ENCODE data around the gene AUTS2. TPM values are rescaled to one million over a fixed set of nuclear protein-coding genes. Genes with fewer than 3 reads are reported as not detected.

Gene AUTS2
- total RNA-seq, 1 experiment from 2014 or later, result 2.5 TPM

DNA sequence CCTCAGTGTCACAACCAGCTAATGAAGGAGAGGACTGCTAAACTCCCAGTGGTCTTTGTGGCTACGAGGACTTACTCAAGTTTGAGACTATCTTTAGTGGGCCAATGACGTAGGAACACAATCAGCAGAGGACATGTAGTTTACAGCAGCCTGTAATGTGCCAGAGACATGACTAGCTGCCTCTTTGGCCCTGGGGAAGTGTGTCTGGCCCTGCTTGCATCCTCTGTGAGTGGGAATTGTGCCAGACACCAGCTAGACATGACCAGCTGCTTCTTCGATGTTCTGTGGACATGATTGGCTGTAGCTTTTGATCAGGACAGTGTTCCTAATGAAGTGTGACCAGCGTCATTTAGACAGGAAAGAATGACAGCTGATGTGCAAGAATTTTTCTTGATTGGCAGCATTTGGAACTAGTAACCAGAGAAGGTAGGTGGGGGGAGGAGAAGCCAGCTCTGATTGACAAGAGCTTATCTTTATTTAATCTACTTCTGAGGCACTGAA, 141.7 kb downstream of the AUTS2 start:
- TF ChIP-seq TCF7L2 (IDR thresholded peaks at IDR 0.05; ENCODE audit: low read depth, low read length) (no peak), SIN3A (IDR thresholded peaks at IDR 0.05; ENCODE audit: borderline replicate concordance, insufficient read depth, low read depth, low read length) (no peak), POLR2AphosphoS5 (IDR thresholded peaks at IDR 0.05; ENCODE audit: low read depth, low read length) (no peak)
- TF ChIP-seq, protein P1, sequence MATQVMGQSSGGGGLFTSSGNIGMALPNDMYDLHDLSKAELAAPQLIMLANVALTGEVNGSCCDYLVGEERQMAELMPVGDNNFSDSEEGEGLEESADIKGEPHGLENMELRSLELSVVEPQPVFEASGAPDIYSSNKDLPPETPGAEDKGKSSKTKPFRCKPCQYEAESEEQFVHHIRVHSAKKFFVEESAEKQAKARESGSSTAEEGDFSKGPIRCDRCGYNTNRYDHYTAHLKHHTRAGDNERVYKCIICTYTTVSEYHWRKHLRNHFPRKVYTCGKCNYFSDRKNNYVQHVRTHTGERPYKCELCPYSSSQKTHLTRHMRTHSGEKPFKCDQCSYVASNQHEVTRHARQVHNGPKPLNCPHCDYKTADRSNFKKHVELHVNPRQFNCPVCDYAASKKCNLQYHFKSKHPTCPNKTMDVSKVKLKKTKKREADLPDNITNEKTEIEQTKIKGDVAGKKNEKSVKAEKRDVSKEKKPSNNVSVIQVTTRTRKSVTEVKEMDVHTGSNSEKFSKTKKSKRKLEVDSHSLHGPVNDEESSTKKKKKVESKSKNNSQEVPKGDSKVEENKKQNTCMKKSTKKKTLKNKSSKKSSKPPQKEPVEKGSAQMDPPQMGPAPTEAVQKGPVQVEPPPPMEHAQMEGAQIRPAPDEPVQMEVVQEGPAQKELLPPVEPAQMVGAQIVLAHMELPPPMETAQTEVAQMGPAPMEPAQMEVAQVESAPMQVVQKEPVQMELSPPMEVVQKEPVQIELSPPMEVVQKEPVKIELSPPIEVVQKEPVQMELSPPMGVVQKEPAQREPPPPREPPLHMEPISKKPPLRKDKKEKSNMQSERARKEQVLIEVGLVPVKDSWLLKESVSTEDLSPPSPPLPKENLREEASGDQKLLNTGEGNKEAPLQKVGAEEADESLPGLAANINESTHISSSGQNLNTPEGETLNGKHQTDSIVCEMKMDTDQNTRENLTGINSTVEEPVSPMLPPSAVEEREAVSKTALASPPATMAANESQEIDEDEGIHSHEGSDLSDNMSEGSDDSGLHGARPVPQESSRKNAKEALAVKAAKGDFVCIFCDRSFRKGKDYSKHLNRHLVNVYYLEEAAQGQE (IDR thresholded peaks at IDR 0.05; ENCODE audit: insufficient read depth in 1 of 2, low read depth in 2 of 2, low read length in 1 of 2), result no peak
- TF ChIP-seq, protein P2, sequence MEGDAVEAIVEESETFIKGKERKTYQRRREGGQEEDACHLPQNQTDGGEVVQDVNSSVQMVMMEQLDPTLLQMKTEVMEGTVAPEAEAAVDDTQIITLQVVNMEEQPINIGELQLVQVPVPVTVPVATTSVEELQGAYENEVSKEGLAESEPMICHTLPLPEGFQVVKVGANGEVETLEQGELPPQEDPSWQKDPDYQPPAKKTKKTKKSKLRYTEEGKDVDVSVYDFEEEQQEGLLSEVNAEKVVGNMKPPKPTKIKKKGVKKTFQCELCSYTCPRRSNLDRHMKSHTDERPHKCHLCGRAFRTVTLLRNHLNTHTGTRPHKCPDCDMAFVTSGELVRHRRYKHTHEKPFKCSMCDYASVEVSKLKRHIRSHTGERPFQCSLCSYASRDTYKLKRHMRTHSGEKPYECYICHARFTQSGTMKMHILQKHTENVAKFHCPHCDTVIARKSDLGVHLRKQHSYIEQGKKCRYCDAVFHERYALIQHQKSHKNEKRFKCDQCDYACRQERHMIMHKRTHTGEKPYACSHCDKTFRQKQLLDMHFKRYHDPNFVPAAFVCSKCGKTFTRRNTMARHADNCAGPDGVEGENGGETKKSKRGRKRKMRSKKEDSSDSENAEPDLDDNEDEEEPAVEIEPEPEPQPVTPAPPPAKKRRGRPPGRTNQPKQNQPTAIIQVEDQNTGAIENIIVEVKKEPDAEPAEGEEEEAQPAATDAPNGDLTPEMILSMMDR (IDR thresholded peaks at IDR 0.05), result no peak
- POLR2A ChIA-PET, result no interaction called here
- Histone ChIP-seq H3K27ac (ENCODE audit: low read length) (no peak overlapping the region), H3K27me3 (ENCODE audit: control insufficient read depth, insufficient read depth, low read length) (no peaks in the 10 kb centered on the region), H3K36me3 (ENCODE audit: control insufficient read depth, insufficient read depth, low read length) (no peaks in the 10 kb centered on the region), H3K4me1 (ENCODE audit: control insufficient read depth, insufficient read depth, low read length) (no peaks in the 10 kb centered on the region), H3K9me3 (ENCODE audit: control insufficient read depth, insufficient read depth, low read depth, low read length) (no peaks in the 10 kb centered on the region), H3K4me3 (ENCODE audit: low read depth in 2 of 2, low read length in 2 of 2) (no peak overlapping the region)
- in situ Hi-C loops (cut with HindIII; ENCODE audit: low pct_unique_long_range_greater_than_20kb, low sequenced_read_pairs), result no loop called here
- BruUV-seq (replicated peaks), result no TSS peak
- ATAC-seq, result no peak
- DNase-seq (ENCODE audit: low read depth, low spot score), result no peak
- intact Hi-C loops (cut with micrococcal nuclease; ENCODE audit: unreplicated experiment), result no loop called here
- CTCF ChIA-PET, result no interaction called here

DNA sequence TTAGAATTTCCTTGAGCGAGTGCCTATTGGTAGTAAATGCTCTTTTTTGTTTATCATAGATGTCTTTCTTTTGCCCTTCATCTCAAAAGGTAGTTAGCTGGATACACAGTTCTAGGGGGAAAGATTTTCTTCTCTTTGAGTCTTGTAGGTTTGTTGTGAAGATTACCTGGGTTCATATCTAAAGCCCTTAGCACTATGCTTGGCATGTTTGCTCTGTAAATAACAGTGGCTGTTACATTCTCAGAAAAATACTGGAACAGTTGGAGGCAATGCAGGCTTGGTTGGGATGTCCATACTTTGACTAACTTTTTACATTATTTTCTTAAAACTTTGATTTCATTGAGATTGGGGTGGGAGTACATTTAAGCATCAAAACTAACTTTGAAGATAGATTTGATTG, 144.0 kb downstream of the AUTS2 start:
- DNase-seq (ENCODE audit: low read depth, low spot score), result no peak
- H3K4me1 ChIP-seq (ENCODE audit: control insufficient read depth, insufficient read depth, low read length), result no peaks in the 10 kb centered on the region
- BruUV-seq (replicated peaks), result no TSS peak
- CTCF ChIA-PET, result no interaction called here
- intact Hi-C loops (cut with micrococcal nuclease; ENCODE audit: unreplicated experiment) (no loop called here), in situ Hi-C loops (cut with HindIII; ENCODE audit: low pct_unique_long_range_greater_than_20kb, low sequenced_read_pairs) (no loop called here)
- POLR2A ChIA-PET, result no interaction called here
- H3K4me3 ChIP-seq (ENCODE audit: low read depth in 2 of 2, low read length in 2 of 2), result no peak overlapping the region
- ATAC-seq, result no peak
- TF ChIP-seq, protein P1 (IDR thresholded peaks at IDR 0.05; ENCODE audit: insufficient read depth in 1 of 2, low read depth in 2 of 2, low read length in 1 of 2), result no peak
- TF ChIP-seq TCF7L2 (IDR thresholded peaks at IDR 0.05; ENCODE audit: low read depth, low read length) (no peak), SIN3A (IDR thresholded peaks at IDR 0.05; ENCODE audit: borderline replicate concordance, insufficient read depth, low read depth, low read length) (no peak), POLR2AphosphoS5 (IDR thresholded peaks at IDR 0.05; ENCODE audit: low read depth, low read length) (no peak)
- TF ChIP-seq, protein P2 (IDR thresholded peaks at IDR 0.05), result no peak
- no peak overlapping the region for H3K27ac ChIP-seq (ENCODE audit: low read length)
- H3K36me3 ChIP-seq (ENCODE audit: control insufficient read depth, insufficient read depth, low read length), result no peaks in the 10 kb centered on the region
- H3K9me3 ChIP-seq (ENCODE audit: control insufficient read depth, insufficient read depth, low read depth, low read length), result no peaks in the 10 kb centered on the region
- H3K27me3 ChIP-seq (ENCODE audit: control insufficient read depth, insufficient read depth, low read length), result no peaks in the 10 kb centered on the region

Measured in Panc1 (cell line).